Neural cell (in vitro differentiated cells): ENCODE results near the gene SPATS2.

ENCODE experiments used
- EP300 ChIP-seq: fragments of 450-650 bp; conservative IDR thresholded peaks from 2 replicates; pipeline ENCODE4 v1.6.1; 2014; ENCODE audit warnings: antibody characterized with exemption, mild to moderate bottlenecking, moderate library complexity; ENCODE audit not compliant: poor library complexity, severe bottlenecking
- TF ChIP-seq, protein P1 (sequence below): fragments of 450-650 bp; IDR thresholded peaks from 2 replicates; pipeline ENCODE4 v1.5.1; 2014; ENCODE audit warnings: antibody characterized with exemption, mild to moderate bottlenecking, moderate library complexity; ENCODE audit not compliant: poor library complexity, severe bottlenecking

DNA sequence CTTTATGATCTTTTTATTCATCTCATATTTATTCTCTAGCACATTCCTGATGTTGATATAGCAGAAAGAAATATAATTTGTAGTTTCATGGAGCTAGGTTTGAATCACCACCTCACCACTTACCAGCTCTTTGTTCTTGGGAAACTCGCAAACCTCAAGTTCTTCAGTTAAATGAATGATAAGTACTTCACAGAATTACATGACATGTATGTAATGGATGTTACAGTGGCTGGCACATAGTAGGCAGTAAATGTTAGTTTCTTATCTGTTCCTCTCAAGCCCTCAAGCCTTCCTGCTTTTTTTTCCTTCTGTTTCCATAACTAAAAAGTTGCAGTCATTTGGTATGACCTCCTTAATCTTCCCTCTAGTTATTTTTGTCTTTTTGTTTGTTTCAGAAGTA, 54.9 kb downstream of the SPATS2 start:
- TF ChIP-seq EP300, result no peak
- TF ChIP-seq, protein P1, sequence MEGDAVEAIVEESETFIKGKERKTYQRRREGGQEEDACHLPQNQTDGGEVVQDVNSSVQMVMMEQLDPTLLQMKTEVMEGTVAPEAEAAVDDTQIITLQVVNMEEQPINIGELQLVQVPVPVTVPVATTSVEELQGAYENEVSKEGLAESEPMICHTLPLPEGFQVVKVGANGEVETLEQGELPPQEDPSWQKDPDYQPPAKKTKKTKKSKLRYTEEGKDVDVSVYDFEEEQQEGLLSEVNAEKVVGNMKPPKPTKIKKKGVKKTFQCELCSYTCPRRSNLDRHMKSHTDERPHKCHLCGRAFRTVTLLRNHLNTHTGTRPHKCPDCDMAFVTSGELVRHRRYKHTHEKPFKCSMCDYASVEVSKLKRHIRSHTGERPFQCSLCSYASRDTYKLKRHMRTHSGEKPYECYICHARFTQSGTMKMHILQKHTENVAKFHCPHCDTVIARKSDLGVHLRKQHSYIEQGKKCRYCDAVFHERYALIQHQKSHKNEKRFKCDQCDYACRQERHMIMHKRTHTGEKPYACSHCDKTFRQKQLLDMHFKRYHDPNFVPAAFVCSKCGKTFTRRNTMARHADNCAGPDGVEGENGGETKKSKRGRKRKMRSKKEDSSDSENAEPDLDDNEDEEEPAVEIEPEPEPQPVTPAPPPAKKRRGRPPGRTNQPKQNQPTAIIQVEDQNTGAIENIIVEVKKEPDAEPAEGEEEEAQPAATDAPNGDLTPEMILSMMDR, result no peak
